Measurements from ENCODE around the gene HIPK3. TPM values are rescaled to one million over a fixed set of nuclear protein-coding genes. Genes with fewer than 3 reads are reported as not detected.
"Not testable (repeated sequence)": the region's sequence is repeated elsewhere in the genome, so short reads cannot be mapped to it uniquely, and the experiment has no call there.

Gene HIPK3
- polyA plus RNA-seq, 3 donors: 39.6 to 48.6 (median 44.3) TPM

- DNase-seq: no peak
These were observed 87.4 kb downstream of the HIPK3 start for GRCh38 chr11:33344611-33345010.

- DNase-seq: no peak
These were observed 90.4 kb downstream of the HIPK3 start for GRCh38 chr11:33347490-33348125.

GRCh38 chr11:33350287-33350686, 93.1 kb downstream of the HIPK3 start:
- no peak for DNase-seq

DNA sequence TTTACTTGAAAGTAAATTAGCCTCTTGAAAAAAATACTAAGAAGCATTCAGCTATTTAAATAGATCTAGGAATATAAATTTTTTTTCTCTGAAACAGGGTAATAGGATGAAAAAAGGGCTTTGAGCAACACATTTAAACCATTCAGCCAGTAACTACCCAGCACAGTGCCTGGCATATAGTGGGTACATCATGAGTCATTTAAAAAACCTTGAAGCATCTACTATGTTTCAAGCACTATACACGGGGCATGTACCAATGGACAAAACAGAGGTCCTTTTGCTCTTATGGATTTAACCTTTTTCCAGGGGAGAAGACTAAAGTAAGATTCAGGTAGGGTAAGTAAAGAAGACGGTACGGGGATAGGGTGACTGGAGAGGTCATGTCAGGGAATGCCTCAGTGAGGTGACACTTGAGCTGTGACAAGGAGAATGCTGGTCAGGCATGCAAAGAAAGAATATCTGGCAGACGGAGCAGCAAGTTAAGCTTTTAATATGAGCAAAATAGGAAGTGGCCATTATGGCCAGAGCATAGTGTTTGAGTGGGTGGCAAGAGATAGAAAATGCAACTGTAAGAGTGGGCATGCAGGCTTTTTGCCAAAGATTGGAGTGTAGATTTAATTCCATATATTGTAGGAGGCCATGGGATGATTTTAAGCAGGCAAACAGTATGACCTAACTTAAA, 101.1 kb downstream of the HIPK3 start:
- DNase-seq: no peak

GRCh38 chr11:33360642-33361041, 103.5 kb downstream of the HIPK3 start:
- DNase-seq: no peak

- DNase-seq: peak; percentile 48
These were observed 105.1 kb downstream of the HIPK3 start for GRCh38 chr11:33362051-33362910.

GRCh38 chr11:33366918-33367317, 109.7 kb downstream of the HIPK3 start:
- no peak for DNase-seq

- not testable (repeated sequence) for DNase-seq
These were observed 111.3 kb downstream of the HIPK3 start for GRCh38 chr11:33368475-33368874.

- no peak for DNase-seq
These were observed 111.8 kb downstream of the HIPK3 start for GRCh38 chr11:33368931-33369330.

DNA sequence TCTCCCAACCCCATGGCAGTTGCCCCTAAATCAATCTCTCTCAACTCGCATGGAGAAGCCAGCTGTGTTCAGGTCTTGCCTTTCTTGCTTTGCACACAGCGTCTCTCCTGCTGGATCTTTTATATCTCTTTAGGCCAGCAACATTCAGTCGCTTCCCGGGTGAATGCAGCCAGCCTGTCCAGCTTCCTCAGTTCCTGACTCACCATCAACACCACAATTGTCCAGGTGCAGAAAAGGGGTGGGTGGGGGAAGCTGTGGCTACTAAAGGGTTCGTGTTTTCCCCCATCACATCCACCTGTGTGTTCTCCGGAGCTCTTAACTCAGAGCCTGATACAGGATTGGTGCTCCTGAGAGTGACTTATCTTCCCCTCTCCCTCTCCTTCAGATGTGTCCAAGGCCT, 116.5 kb downstream of the HIPK3 start:
- no peak for DNase-seq

DNA sequence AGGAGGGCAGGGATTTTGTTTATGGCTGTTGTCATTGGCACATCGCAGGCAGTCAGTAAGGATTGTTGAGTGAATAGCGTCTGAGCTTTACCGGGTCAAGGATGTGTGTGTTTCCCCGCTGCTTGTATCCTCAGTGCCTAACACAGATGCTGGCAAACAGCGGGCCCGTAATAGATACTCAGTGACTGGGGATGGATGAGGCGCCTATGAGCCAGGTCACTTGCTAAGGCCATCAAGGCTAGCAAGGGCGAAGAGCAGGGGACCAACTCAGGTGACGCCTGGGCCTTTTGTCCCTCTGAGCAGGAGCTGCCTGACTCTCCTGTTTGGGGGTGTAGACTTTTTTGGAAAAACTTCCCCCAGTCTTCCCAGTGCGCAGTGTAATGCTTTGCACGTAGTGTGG, 118.1 kb downstream of the HIPK3 start:
- no peak for DNase-seq

- peak; percentile 24 for DNase-seq
These were observed 118.6 kb downstream of the HIPK3 start, which contains the start of gene KIAA1549L for GRCh38 chr11:33375688-33376311. KIAA1549L (plus strand) TSS chr11:33376108.

DNA sequence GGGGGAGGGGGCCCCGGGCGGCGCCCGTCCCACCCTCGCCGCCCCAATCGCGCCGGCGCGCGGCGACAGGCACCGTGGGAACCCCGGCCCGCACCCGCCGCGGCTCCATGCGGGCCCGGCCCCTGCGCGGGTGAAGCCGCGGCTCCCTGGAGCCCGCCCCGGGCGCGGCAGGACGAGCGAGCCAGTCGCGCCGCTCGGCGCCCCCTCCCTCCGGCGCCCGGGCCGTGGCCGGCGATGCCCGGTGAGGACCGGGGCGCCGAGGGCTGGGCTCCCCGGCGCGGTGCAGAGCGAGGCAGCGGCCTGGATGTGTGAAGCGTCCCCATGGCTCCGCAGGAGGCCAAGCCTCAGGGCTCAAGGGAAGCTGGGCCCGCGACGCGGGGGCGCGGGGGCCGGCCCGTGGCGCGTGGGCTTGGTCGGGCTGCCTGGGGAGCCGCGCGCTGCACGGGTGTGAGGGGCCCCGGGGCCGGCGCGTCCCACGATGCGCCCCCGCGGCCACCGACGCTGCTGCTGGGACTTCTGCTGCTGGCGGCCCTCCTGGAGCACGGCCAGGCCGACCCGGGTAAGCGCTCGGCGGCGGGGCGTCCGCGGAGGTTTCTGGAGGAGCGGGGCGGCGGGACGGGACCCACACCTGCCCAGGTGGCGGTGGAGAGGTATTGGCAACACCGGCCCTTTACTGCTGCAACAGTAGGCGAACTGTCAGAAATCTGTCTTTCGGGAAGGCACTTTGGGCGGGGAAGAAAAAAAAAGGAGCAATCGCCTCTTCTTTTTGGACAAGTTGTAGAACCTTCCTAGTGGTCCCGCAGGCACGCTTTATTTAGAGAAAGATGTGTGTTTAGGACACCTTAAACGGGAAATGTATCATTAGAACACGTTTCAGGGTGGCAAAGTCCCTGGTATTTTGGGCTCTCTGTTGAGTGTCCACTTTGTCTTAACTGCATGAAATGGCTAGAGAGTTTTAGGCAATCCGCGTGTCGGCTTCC, 119.4 kb downstream of the HIPK3 start:
- DNase-seq: peak; percentile 21

GRCh38 chr11:33377412-33378370, 120.5 kb downstream of the HIPK3 start:
- DNase-seq: no peak

DNA sequence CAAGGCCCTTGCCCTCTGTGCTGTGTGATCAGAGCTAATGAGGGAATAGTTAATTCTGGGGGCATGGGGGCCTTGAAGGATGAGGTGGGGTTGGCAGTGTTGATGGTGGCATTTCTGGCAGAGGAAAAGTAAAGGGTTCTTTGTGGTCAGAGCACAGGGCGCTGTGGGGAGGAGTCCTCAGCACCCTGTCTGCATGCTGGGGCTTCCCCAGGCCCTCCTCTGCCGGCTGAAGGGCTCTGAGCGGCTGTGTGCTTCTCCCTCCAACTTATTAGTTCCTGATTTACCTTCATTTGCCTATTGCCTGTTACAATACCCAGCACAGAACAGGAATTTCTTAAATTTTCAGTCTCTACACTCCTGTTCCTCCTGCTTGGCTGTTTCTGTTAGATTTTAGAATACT, 122.8 kb downstream of the HIPK3 start:
- no peak for DNase-seq

- no peak for DNase-seq
These were observed 126.1 kb downstream of the HIPK3 start for GRCh38 chr11:33383075-33383919.

- no peak for DNase-seq
These were observed 126.7 kb downstream of the HIPK3 start for GRCh38 chr11:33383920-33384209.

- DNase-seq: no peak
These were observed 127.0 kb downstream of the HIPK3 start for GRCh38 chr11:33384220-33384619.

DNA sequence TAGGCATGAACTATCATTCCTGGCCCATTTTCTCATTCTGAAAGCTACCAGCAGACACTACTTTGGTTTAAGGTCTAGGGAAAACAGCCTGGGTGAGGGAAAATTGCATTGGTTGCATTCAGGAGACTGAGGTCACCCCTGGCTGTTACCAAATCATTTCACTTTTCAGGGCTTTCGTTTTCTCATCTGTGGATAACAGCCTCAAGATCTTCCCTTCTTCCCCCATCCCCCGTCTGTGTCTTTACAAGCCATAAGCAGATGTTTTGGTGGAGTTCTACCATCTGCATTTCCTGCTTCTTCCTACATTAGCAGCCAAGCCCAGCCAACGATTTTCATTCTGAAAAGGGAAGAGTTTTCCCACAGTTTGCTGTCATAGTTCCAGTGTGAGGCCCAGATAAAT, 130.4 kb downstream of the HIPK3 start:
- no peak for DNase-seq
